NCI-H128 (cell line): ENCODE measurements around the gene FGA.
"Not testable (repeated sequence)": the region's sequence is repeated elsewhere in the genome, so short reads cannot be mapped to it uniquely, and the experiment has no call there.

Experiments
- DNase-seq: peaks from one replicate; lab custom pipeline; 2025; ENCODE audit not compliant: unreplicated experiment; lab: John Stamatoyannopoulos, UW

FGA gene

GRCh38 chr4:154608361-154609252 lies 18.1 kb upstream of the FGA start:
- DNase-seq: no peak

GRCh38 chr4:154606728-154607723 lies 16.5 kb upstream of the FGA start:
- DNase-seq: no peak

- DNase-seq: no peak
Measured at GRCh38 chr4:154604696-154605200, 14.2 kb upstream of the FGA start.

GRCh38 chr4:154603033-154603943 lies 12.7 kb upstream of the FGA start:
- DNase-seq: no peak

- DNase-seq: no peak
Measured at GRCh38 chr4:154602404-154603020, 12.0 kb upstream of the FGA start.

GRCh38 chr4:154597798-154598774 lies 7.5 kb upstream of the FGA start:
- no peak for DNase-seq

GRCh38 chr4:154597281-154597680 lies 6.7 kb upstream of the FGA start:
- DNase-seq: not testable (repeated sequence)

- no peak for DNase-seq
Measured at GRCh38 chr4:154595807-154596206, 5.3 kb upstream of the FGA start.

- not testable (repeated sequence) for DNase-seq
Measured at GRCh38 chr4:154594343-154594742, 3.8 kb upstream of the FGA start.

GRCh38 chr4:154593868-154594267 lies 3.3 kb upstream of the FGA start:
- DNase-seq: no peak

GRCh38 chr4:154591890-154592289 lies 1.3 kb upstream of the FGA start:
- DNase-seq: no peak

- no peak for DNase-seq
Measured at GRCh38 chr4:154589296-154590197, 995 bp downstream of the FGA start.

- no peak for DNase-seq
Measured at GRCh38 chr4:154588198-154588597, 2.3 kb downstream of the FGA start.

GRCh38 chr4:154586296-154587033 lies 4.1 kb downstream of the FGA start:
- no peak for DNase-seq

- no peak for DNase-seq
Measured at GRCh38 chr4:154585369-154586018, 5.0 kb downstream of the FGA start.

- no peak for DNase-seq
Measured at GRCh38 chr4:154584259-154584658, 6.3 kb downstream of the FGA start.

- no peak for DNase-seq
Measured at GRCh38 chr4:154583677-154584076, 6.9 kb downstream of the FGA start.
